Kidney epithelial cell (primary cell): Measurements from ENCODE around the gene TMPRSS13. TPM values are rescaled to one million over a fixed set of nuclear protein-coding genes. Genes with fewer than 3 reads are reported as not detected.

Experiments used
- DNase-seq: peaks from one replicate; pipeline ENCODE4 v3.0.0-alpha.2; 2010; ENCODE audit warnings: low read depth
- H3K27me3 ChIP-seq: 2 replicates; pipeline ENCODE4 v1.6.0; 2011; ENCODE audit warnings: low read length; ENCODE audit not compliant: control insufficient read depth, insufficient read depth
- H3K36me3 ChIP-seq: 2 replicates; pipeline ENCODE4 v1.5.1; 2011; ENCODE audit warnings: low read length; ENCODE audit not compliant: control insufficient read depth, insufficient read depth
- H3K4me3 ChIP-seq: 2 replicates; pipeline ENCODE4 v1.5.1; 2011; ENCODE audit warnings: low read depth, mild to moderate bottlenecking, control low read depth, low read length
- total RNA-seq: library from RNA; depleted of rRNA; stranded (reverse); fragments of >200 nt; gene quantifications from 2 replicates; pipeline ENCODE4 v1.2.3, GENCODE V29; 2015
- TF ChIP-seq, protein P1 (sequence below): IDR thresholded peaks from 2 replicates; pipeline ENCODE4 v1.5.1; 2011; ENCODE audit warnings: mild to moderate bottlenecking, moderate library complexity, low read length, control low read depth, inconsistent platforms; ENCODE audit not compliant: insufficient read depth, poor library complexity, severe bottlenecking

Gene TMPRSS13
- total RNA-seq, 1 donor from 2014 or later, result not detected

DNA sequence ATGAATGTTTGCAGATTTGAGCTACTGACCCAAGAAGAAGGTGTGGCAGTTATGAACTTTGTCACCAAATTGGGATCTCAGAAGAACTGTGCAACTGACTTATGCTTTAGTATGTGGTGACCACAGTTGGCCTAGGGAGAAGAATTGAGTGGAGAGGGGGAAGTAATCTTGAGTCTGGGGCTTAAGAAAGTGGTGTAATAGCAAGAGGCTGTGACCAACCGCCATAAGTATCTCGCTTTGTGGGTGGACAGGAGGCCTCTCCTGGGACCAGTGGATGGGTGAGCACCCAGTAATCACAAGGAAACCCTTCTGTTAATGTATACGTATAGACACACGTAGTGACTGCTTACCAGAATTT lies 44.3 kb upstream of the TMPRSS13 start:
- H3K4me3 ChIP-seq, result no peak overlapping the region
- TF ChIP-seq, protein P1, sequence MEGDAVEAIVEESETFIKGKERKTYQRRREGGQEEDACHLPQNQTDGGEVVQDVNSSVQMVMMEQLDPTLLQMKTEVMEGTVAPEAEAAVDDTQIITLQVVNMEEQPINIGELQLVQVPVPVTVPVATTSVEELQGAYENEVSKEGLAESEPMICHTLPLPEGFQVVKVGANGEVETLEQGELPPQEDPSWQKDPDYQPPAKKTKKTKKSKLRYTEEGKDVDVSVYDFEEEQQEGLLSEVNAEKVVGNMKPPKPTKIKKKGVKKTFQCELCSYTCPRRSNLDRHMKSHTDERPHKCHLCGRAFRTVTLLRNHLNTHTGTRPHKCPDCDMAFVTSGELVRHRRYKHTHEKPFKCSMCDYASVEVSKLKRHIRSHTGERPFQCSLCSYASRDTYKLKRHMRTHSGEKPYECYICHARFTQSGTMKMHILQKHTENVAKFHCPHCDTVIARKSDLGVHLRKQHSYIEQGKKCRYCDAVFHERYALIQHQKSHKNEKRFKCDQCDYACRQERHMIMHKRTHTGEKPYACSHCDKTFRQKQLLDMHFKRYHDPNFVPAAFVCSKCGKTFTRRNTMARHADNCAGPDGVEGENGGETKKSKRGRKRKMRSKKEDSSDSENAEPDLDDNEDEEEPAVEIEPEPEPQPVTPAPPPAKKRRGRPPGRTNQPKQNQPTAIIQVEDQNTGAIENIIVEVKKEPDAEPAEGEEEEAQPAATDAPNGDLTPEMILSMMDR, result no peak
- DNase-seq, result no peak
- no peaks in the 10 kb centered on the region for H3K36me3 ChIP-seq
- no peaks in the 10 kb centered on the region for H3K27me3 ChIP-seq

DNA sequence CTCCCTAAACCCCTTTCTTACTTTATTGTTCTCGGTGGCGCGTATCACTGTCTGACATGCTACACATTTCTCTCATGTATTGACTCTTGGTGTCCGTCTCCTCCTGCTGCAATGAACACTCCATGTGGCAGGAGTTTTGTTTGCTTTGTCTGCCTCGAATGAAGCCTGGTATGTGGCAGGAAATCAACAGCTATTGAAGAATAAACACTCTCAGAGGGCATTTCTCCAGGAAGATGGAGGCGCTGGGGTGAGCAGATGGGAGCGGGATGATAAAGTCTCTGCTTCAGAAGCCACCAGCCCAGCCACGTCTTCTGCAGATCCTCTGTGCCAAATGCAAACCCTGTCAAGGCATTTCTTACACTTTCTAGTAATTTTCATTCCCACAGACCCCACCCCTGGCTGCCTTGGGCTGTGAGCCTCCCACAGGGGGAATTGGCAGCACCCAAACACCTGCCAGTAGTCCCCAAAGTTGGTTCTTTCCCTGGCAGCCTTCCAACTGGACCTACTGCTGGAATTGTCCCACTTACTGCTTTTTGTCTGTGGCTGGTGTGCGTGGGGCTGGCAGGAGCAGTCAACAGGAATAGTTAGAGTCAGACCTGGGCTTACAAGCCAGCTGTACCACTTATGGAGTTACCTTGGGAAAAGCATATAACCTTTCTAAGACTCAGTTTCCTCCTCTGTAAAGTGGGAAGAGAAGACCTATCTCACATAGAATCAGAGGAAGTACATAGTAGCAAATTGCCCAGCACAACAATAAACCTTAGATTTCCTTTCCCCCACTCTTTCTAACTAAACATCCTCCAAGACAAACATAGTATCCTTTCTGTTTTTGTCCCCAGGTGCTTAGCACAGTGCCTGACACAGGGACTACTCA lies 43.7 kb upstream of the TMPRSS13 start:
- Histone ChIP-seq H3K27me3 (no peaks in the 10 kb centered on the region), H3K36me3 (no peaks in the 10 kb centered on the region), H3K4me3 (no peak overlapping the region)
- TF ChIP-seq, protein P1, result no peak
- no peak for DNase-seq

DNA sequence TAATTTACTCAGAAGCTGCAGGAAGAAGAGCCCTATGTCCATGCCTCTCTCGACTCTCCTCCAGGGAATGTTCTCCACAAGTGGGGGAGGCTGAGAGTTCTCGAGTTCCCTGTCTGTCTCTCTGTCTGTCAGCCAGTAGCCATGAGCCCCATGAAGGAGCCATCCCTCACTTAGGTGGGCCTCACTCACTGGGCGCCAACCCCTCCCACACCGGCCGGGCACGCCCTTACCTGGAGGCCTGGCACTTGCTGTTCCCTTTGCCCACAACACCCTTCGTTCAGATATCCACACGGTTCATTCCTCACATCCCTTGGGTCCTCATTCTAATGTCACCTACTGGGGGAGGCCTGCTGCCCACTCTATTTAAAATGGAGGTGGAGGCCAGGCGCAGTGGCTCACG lies 42.8 kb upstream of the TMPRSS13 start:
- H3K27me3 ChIP-seq, result no peaks in the 10 kb centered on the region
- H3K4me3 ChIP-seq, result no peak overlapping the region
- no peak for DNase-seq
- H3K36me3 ChIP-seq, result no peaks in the 10 kb centered on the region
- TF ChIP-seq, protein P1, result no peak

DNA sequence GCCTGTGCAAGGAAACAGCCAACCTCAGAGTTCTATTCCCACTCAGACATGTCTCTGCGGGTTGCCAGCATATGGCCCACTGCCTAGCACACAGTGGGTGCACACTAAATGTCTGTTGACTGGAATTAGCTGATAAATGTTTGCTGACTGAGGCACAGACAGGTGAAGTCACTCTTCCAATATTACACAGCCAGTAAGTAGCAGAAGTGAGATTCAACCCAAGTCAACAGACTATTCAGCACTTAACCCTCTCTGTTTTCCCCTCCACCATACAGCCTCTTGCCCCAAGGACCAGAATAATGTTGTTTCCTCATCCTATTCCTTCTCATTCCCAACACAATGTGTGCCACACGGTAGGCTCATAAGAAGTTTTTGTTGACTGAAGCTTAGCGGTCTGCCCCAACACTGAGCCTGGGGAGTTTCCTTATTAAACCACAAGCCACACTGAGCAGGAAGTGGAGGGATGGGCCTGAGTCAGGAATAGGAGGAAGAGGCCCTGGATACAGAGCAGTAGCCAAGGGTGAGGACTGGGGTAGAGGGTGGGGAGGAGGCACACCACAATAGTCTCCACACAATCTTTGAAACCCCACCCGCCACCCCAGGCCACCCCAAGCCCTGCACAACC lies 41.3 kb upstream of the TMPRSS13 start:
- no peak for DNase-seq
- TF ChIP-seq, protein P1, result no peak
- H3K4me3 ChIP-seq, result no peak overlapping the region
- H3K27me3 ChIP-seq, result no peaks in the 10 kb centered on the region
- H3K36me3 ChIP-seq, result no peaks in the 10 kb centered on the region

DNA sequence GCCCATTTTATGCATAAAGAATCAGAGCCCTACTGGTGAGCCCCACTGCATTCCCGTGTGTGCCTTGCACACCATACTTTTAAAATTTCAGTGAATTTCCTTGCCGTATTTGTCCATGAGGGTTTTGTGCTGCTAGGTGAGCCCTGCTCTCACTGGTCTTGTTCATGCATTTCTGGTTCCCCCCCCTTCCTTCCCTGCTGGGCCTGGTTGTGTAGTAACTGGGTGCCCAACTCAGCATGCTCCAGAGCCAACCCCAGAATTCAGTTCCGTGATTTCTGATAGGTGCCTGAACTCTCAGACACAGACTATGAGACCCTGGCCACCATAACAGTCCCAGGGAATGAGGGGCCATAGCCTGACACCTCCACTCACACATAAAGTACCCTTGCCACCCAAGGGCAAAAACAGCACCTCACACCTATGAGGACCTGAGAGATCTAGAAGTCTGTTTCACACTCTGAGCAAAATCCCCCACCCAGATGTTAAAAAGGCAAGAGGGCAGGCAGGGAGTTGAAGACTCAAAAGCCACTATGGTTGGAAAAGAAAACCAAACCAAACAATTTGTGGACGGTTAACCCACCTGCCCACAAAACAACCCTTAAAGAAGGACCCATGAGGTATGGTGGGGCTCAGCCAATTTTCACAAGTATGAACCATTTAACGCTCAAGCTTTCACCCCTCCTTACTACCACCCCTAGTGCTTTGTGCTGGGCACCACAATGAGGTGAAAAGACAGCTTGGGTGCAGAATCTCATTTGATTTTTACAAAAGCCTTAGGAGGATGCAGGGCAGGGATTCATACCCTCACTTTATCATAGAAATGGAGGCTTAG lies 40.2 kb upstream of the TMPRSS13 start:
- H3K36me3 ChIP-seq, result no peaks in the 10 kb centered on the region
- no peak overlapping the region for H3K4me3 ChIP-seq
- H3K27me3 ChIP-seq, result no peaks in the 10 kb centered on the region
- no peak for DNase-seq
- TF ChIP-seq, protein P1, result no peak
